H1 (cell line): ENCODE data around the gene RASGEF1C. TPM values are rescaled to one million over a fixed set of nuclear protein-coding genes. Genes with fewer than 3 reads are reported as not detected.

Experiments
- CTCF ChIA-PET: fragments of 300-600 bp; sonication (Branson Sonifier 250); formaldehyde crosslinking; loops from one replicate; lab custom pipeline; 2021; ENCODE audit not compliant: partially characterized antibody; lab: Charles Lee
- POLR2A ChIA-PET: fragments of 300-600 bp; sonication (Branson Sonifier 250); formaldehyde crosslinking; loops from one replicate; lab custom pipeline; 2021; ENCODE audit warnings: inconsistent platforms; ENCODE audit not compliant: partially characterized antibody; lab: Charles Lee
- DNase-seq, 2 experiments: peaks; one replicate each; pipeline versions ENCODE4 v3.0.0 to v3.0.0-alpha.2; 2010 to 2022; ENCODE audit warnings: low spot score in 2 of 2, low read depth in 1 of 2, mixed read lengths in 1 of 2
- FAIRE-seq: peaks from 2 replicates; lab custom pipeline; 2011; peaks lifted over from hg19 to GRCh38; lab: Jason Lieb, UNC
- H2AFZ ChIP-seq: 2 replicates; pipeline ENCODE4 v1.8.1; 2012; ENCODE audit warnings: low read length, inconsistent platforms
- H2AK5ac ChIP-seq: 2 replicates; pipeline ENCODE4 v1.6.1; 2013; ENCODE audit warnings: low read depth, low read length
- H2BK120ac ChIP-seq: replicated peaks from 2 replicates; pipeline ENCODE3; 2013; ENCODE audit warnings: low read depth, low read length, inconsistent platforms
- H2BK12ac ChIP-seq: 2 replicates; pipeline ENCODE4 v1.6.1; 2013; ENCODE audit warnings: low read depth, low read length
- H2BK15ac ChIP-seq: 2 replicates; pipeline ENCODE4 v1.6.1; 2013; ENCODE audit warnings: low read length
- H2BK20ac ChIP-seq: 2 replicates; pipeline ENCODE4 v1.6.1; 2013; ENCODE audit warnings: low read length
- H2BK5ac ChIP-seq: 2 replicates; pipeline ENCODE4 v1.6.1; 2013; ENCODE audit warnings: low read depth, low read length
- H3K14ac ChIP-seq: 2 replicates; pipeline ENCODE4 v1.6.1; 2013; ENCODE audit warnings: inconsistent platforms; ENCODE audit not compliant: insufficient read length
- H3K18ac ChIP-seq: 2 replicates; pipeline ENCODE4 v1.6.1; 2013; ENCODE audit warnings: low read length; ENCODE audit errors: extremely low read depth
- H3K23ac ChIP-seq: 2 replicates; pipeline ENCODE4 v1.6.1; 2013; ENCODE audit warnings: inconsistent platforms; ENCODE audit not compliant: insufficient read length
- H3K23me2 ChIP-seq: 2 replicates; pipeline ENCODE4 v1.6.1; 2013; ENCODE audit warnings: low read depth, low read length
- H3K27ac ChIP-seq: 2 replicates; pipeline ENCODE4 v1.6.1; 2011; ENCODE audit warnings: low read depth, low read length, inconsistent platforms
- H3K27me3 ChIP-seq, 4 experiments: replicated peaks in 1 of 4; 1 replicate in 1 of 4; 2 replicates in 3 of 4; pipeline versions ENCODE4 v1.6.1 to v1.8.1; 2011 to 2013; ENCODE audit warnings: low read length in 3 of 4, mild to moderate bottlenecking in 3 of 4, inconsistent platforms in 2 of 4, mixed read lengths in 2 of 4, moderate library complexity in 1 of 4; ENCODE audit not compliant: control insufficient read depth in 3 of 4, insufficient read depth in 3 of 4; ENCODE audit errors: extremely low read depth in 1 of 4
- H3K36me3 ChIP-seq, 4 experiments: 2 replicates each; pipeline versions ENCODE4 v1.6.1 to v1.8.1; 2011 to 2013; ENCODE audit warnings: mild to moderate bottlenecking in 4 of 4, low read length in 3 of 4, moderate library complexity in 2 of 4, control low read depth in 1 of 4, inconsistent platforms in 1 of 4; ENCODE audit not compliant: insufficient read depth in 4 of 4, control insufficient read depth in 2 of 4
- H3K4ac ChIP-seq: replicated peaks from 2 replicates; pipeline ENCODE3; 2013; ENCODE audit warnings: low read length, low read depth, mixed read lengths, inconsistent platforms; ENCODE audit not compliant: insufficient read length
- H3K4me1 ChIP-seq, 4 experiments: replicated peaks in 1 of 4; 1 replicate in 1 of 4; 2 replicates in 3 of 4; pipeline versions ENCODE4 v1.6.1 to v1.8.1; 2011 to 2013; ENCODE audit warnings: low read length in 3 of 4, inconsistent platforms in 2 of 4, mixed read lengths in 1 of 4; ENCODE audit not compliant: insufficient read depth in 4 of 4, control insufficient read depth in 3 of 4
- H3K4me2 ChIP-seq, 2 experiments: 2 replicates each; pipeline versions ENCODE4 v1.6.1 to v1.8.1; 2011 to 2013; ENCODE audit warnings: low read depth in 2 of 2, low read length in 2 of 2, control low read depth in 1 of 2, inconsistent platforms in 1 of 2, mild to moderate bottlenecking in 1 of 2; ENCODE audit not compliant: insufficient read depth in 1 of 2
- H3K4me3 ChIP-seq, 4 experiments: fragments of 200-600, 300-600 bp in 1 of 4; sonication (generic), shearing (Covaris generic), sonication (Bioruptor Twin) in 1 of 4; 2 replicates each; pipeline versions ENCODE4 v1.5.1 to v1.8.1; 2011 to 2016; ENCODE audit warnings: low read length in 4 of 4, low read depth in 3 of 4, control low read depth in 2 of 4, inconsistent platforms in 2 of 4, mild to moderate bottlenecking in 2 of 4, mixed read lengths in 1 of 4, moderate library complexity in 1 of 4; ENCODE audit not compliant: insufficient read depth in 2 of 4; ENCODE audit errors: extremely low read depth in 1 of 4
- H3K56ac ChIP-seq: replicated peaks from 2 replicates; pipeline ENCODE3; 2013; ENCODE audit warnings: low read depth, mild to moderate bottlenecking, mixed read lengths, low read length, inconsistent platforms; ENCODE audit not compliant: insufficient read length
- H3K79me1 ChIP-seq: 2 replicates; pipeline ENCODE4 v1.6.1; 2013; ENCODE audit warnings: low read depth, low read length, control low read depth
- H3K79me2 ChIP-seq, 2 experiments: 2 replicates each; pipeline versions ENCODE4 v1.6.1 to v1.8.1; 2012 to 2013; ENCODE audit warnings: low read length in 2 of 2, mild to moderate bottlenecking in 2 of 2, inconsistent platforms in 1 of 2; ENCODE audit not compliant: insufficient read depth in 2 of 2, control insufficient read depth in 1 of 2
- H3K9ac ChIP-seq, 4 experiments: replicated peaks in 1 of 4; 1 replicate in 1 of 4; 2 replicates in 3 of 4; pipeline versions ENCODE4 v1.6.1 to v1.8.1; 2011 to 2013; ENCODE audit warnings: low read depth in 3 of 4, low read length in 3 of 4, control low read depth in 2 of 4, mild to moderate bottlenecking in 2 of 4, moderate library complexity in 2 of 4, inconsistent platforms in 1 of 4; ENCODE audit errors: extremely low read depth in 1 of 4
- H3K9me3 ChIP-seq, 2 experiments: 2 replicates each; pipeline versions ENCODE4 v1.6.1 to v1.8.1; 2012 to 2013; ENCODE audit warnings: mild to moderate bottlenecking in 2 of 2, moderate library complexity in 2 of 2, control low read depth in 1 of 2, inconsistent platforms in 1 of 2, low read depth in 1 of 2, low read length in 1 of 2, mixed read lengths in 1 of 2; ENCODE audit not compliant: insufficient read depth in 2 of 2
- H4K20me1 ChIP-seq, 2 experiments: replicated peaks in 1 of 2; 2 replicates each; pipeline versions ENCODE3 to v1.8.1; 2011 to 2013; ENCODE audit warnings: inconsistent platforms in 2 of 2, low read length in 2 of 2, mild to moderate bottlenecking in 1 of 2; ENCODE audit not compliant: insufficient read depth in 2 of 2, control insufficient read depth in 1 of 2
- H4K5ac ChIP-seq: 2 replicates; pipeline ENCODE4 v1.6.1; 2013; ENCODE audit warnings: low read length, low read depth, mixed read lengths, inconsistent platforms; ENCODE audit not compliant: insufficient read length
- H4K8ac ChIP-seq: 2 replicates; pipeline ENCODE4 v1.8.0; 2013; ENCODE audit warnings: mild to moderate bottlenecking, moderate library complexity, low read length, inconsistent platforms; ENCODE audit not compliant: insufficient read depth; ENCODE audit errors: extremely low read depth
- H4K91ac ChIP-seq: replicated peaks from 2 replicates; pipeline ENCODE3; 2013; ENCODE audit warnings: low read length, mixed read lengths, inconsistent platforms; ENCODE audit not compliant: insufficient read length
- CHD2 ChIP-seq: IDR thresholded peaks from 2 replicates; pipeline ENCODE4 v1.6.1; 2012; ENCODE audit warnings: low read length, improper control_type of control experiment
- CREB1 ChIP-seq: IDR thresholded peaks from 2 replicates; pipeline ENCODE4 v1.6.1; 2012; ENCODE audit warnings: inconsistent platforms
- EGR1 ChIP-seq: IDR thresholded peaks from 2 replicates; pipeline ENCODE4 v1.6.1; 2011; ENCODE audit warnings: low read depth, low read length, borderline replicate concordance
- GTF2F1 ChIP-seq: IDR thresholded peaks from 2 replicates; pipeline ENCODE4 v1.6.1; 2012; ENCODE audit warnings: low read depth, low read length, improper control_type of control experiment, borderline replicate concordance
- JUN ChIP-seq: IDR thresholded peaks from 2 replicates; pipeline ENCODE4 v1.6.1; 2011; ENCODE audit warnings: low read depth, mild to moderate bottlenecking, improper control_type of control experiment, low read length
- KDM4A ChIP-seq: IDR thresholded peaks from one replicate; pipeline ENCODE4 v1.7.1; 2012; ENCODE audit warnings: low read depth, mild to moderate bottlenecking, moderate library complexity, low read length, inconsistent platforms; ENCODE audit not compliant: severe bottlenecking
- NANOG ChIP-seq: IDR thresholded peaks from 2 replicates; pipeline ENCODE4 v1.6.1; 2011; ENCODE audit warnings: low read length, low read depth, mild to moderate bottlenecking, inconsistent platforms; ENCODE audit not compliant: insufficient read depth, poor library complexity, severe bottlenecking
- NRF1 ChIP-seq: IDR thresholded peaks from 2 replicates; pipeline ENCODE4 v1.6.1; 2011; ENCODE audit warnings: mild to moderate bottlenecking, low read depth, low read length, improper control_type of control experiment
- RXRA ChIP-seq: IDR thresholded peaks from 2 replicates; pipeline ENCODE4 v1.6.1; 2011; ENCODE audit warnings: low read depth, mild to moderate bottlenecking, low read length, moderate library complexity; ENCODE audit not compliant: insufficient read depth
- SRF ChIP-seq: IDR thresholded peaks from 2 replicates; pipeline ENCODE4 v1.6.1; 2011; ENCODE audit warnings: mild to moderate bottlenecking, low read depth, low read length, moderate library complexity
- SUZ12 ChIP-seq: fragments of 200-600 bp; sonication (generic); IDR thresholded peaks from 2 replicates; pipeline ENCODE4 v1.6.1; 2012; ENCODE audit warnings: mild to moderate bottlenecking, inconsistent platforms, low read length, moderate library complexity, mixed read lengths
- TAF7 ChIP-seq: optimal IDR thresholded peaks from 2 replicates; pipeline ENCODE3; 2011; ENCODE audit warnings: low read depth, mild to moderate bottlenecking, inconsistent platforms, low read length, moderate library complexity, borderline replicate concordance
- ZNF274 ChIP-seq: IDR thresholded peaks from 2 replicates; pipeline ENCODE4 v1.7.0; 2012; ENCODE audit warnings: low read length, borderline replicate concordance; ENCODE audit errors: extremely low read depth
- WGBS, 2 experiments: shearing (Covaris generic) in 1 of 2; methylation state at CpG; one replicate each; pipeline versions ENCODE4 v1.1.6 to v1.1.7; 2013 to 2015; ENCODE audit warnings: low lambda C conversion rate in 2 of 2, mixed read lengths in 2 of 2, inconsistent platforms in 1 of 2, low coverage in 1 of 2, missing lambda C conversion rate in 1 of 2; ENCODE audit not compliant: insufficient replicate concordance in 2 of 2, insufficient coverage in 1 of 2, insufficient read length in 1 of 2; ENCODE audit errors: extremely low coverage in 1 of 2, missing lambda C conversion rate in 1 of 2; 5-methylcytosine and 5-hydroxymethylcytosine counted together
- polyA plus RNA-seq, 7 experiments: library from polyadenylated mRNA; depleted of rRNA in 3 of 7; stranded (reverse) in 5 of 7; unstranded in 2 of 7; fragments of >200 nt in 5 of 7; fragments of 200-250 nt in 2 of 7; gene quantifications; 1 replicate in 5 of 7; 2 replicates in 1 of 7; 4 replicates in 1 of 7; pipeline versions ENCODE4 v1.2.1 to v1.2.3, GENCODE V29; 2011 to 2013; ENCODE audit warnings: missing spikeins in 2 of 7, mixed read lengths in 2 of 7
- total RNA-seq: library from RNA; stranded (reverse); fragmentation: NEBNext Ultra II Directional; extraction: Animal tissue kit (Norgen Biotek cat#: 25700); gene quantifications from 2 replicates; pipeline ENCODE4 v1.2.1, GENCODE V29; 2021

The RASGEF1C gene
- total and polyA plus RNA-seq, 2 of the 8 experiments (the other 6 are each of a cell fraction or from before 2014, with no cell fraction given), result 0.26 to 0.61 TPM

GRCh38 chr5:180238631-180239030, 29.6 kb upstream of the RASGEF1C start:
- DNase-seq (no peak), FAIRE-seq (no peak)
- H3K9ac ChIP-seq, result no peak overlapping the region
- no peaks in the 10 kb centered on the region for H3K79me2 ChIP-seq
- no peak overlapping the region for H3K27ac ChIP-seq
- H3K14ac ChIP-seq, result no peak overlapping the region
- H4K8ac ChIP-seq, result no peak overlapping the region
- H3K79me1 ChIP-seq, result no peaks in the 10 kb centered on the region
- WGBS, 2 experiments, result 96% methylated on average over 2 of the region's 2 CpGs; no CpG with 5 or more reads in 1 of the 2 experiments
- no peaks in the 10 kb centered on the region for H4K20me1 ChIP-seq
- no peak overlapping the region for H3K56ac ChIP-seq
- H2AFZ ChIP-seq, result no peak overlapping the region
- H3K4me3 ChIP-seq, result no peak overlapping the region
- H3K9me3 ChIP-seq, result no peaks in the 10 kb centered on the region
- H3K18ac ChIP-seq, result no peak overlapping the region
- no peak overlapping the region for H2BK20ac ChIP-seq
- no peak overlapping the region for H3K4ac ChIP-seq
- no peak overlapping the region for H2BK5ac ChIP-seq
- no peak overlapping the region for H4K5ac ChIP-seq
- POLR2A ChIA-PET, result no interaction called here
- H2BK15ac ChIP-seq, result no peak overlapping the region
- CTCF ChIA-PET, result interaction anchor here (1.0 kb wide), 1 partner anchor 31 kb away, joined by 3 read pairs; no protein-coding TSS in a partner anchor
- H3K36me3 ChIP-seq, result peaks cover 5 to 44% (median 10%) of the 10 kb centered on the region in 4 experiments; a peak in 7 of 8 replicates
- no peak overlapping the region for H3K4me2 ChIP-seq
- no peak overlapping the region for H4K91ac ChIP-seq
- no peak overlapping the region for H2BK12ac ChIP-seq
- H2AK5ac ChIP-seq, result no peak overlapping the region
- H3K23me2 ChIP-seq, result no peaks in the 10 kb centered on the region
- H3K4me1 ChIP-seq, result no peaks in the 10 kb centered on the region; a peak in 1 of 7 replicates
- no peaks in the 10 kb centered on the region for H3K27me3 ChIP-seq
- H3K23ac ChIP-seq, result no peak overlapping the region
- no peak overlapping the region for H2BK120ac ChIP-seq
- TF ChIP-seq SRF, result no peak
- no peak for TF ChIP-seq NRF1
- TF ChIP-seq TAF7, result no peak
- TF ChIP-seq SUZ12, result no peak
- no peak for TF ChIP-seq ZNF274
- TF ChIP-seq CREB1, result no peak
- no peak for TF ChIP-seq EGR1
- no peak for TF ChIP-seq NANOG
- no peak for TF ChIP-seq GTF2F1
- no peak for TF ChIP-seq JUN
- TF ChIP-seq RXRA, result no peak
- TF ChIP-seq KDM4A, result no peak
- TF ChIP-seq CHD2, result no peak
